IMR-90 (cell line): ENCODE results near the gene SRPK3.

ENCODE experiments used
- BHLHE40 ChIP-seq: fragments of 150-350 bp; IDR thresholded peaks from 2 replicates; pipeline ENCODE4 v1.6.1; 2016; ENCODE audit warnings: mild to moderate bottlenecking, low read depth, low read length
- CEBPB ChIP-seq: IDR thresholded peaks from 2 replicates; pipeline ENCODE4 v1.6.1; 2012; ENCODE audit warnings: low read depth, low read length, improper control_type of control experiment
- MXI1 ChIP-seq: IDR thresholded peaks from 2 replicates; pipeline ENCODE4 v1.6.1; 2012; ENCODE audit warnings: low read depth, mild to moderate bottlenecking, low read length, moderate library complexity, borderline replicate concordance
- POLR2A ChIP-seq: IDR thresholded peaks from 2 replicates; pipeline ENCODE4 v1.6.1; 2012; ENCODE audit warnings: mild to moderate bottlenecking, low read depth, low read length
- RAD21 ChIP-seq: IDR thresholded peaks from 2 replicates; pipeline ENCODE4 v1.6.1; 2012; ENCODE audit warnings: low read length, improper control_type of control experiment
- SMC3 ChIP-seq: fragments of 150-350 bp; IDR thresholded peaks from 2 replicates; pipeline ENCODE4 v1.6.1; 2016; ENCODE audit warnings: low read depth, mild to moderate bottlenecking, antibody characterized with exemption, low read length, moderate library complexity
- TF ChIP-seq, protein P1 (sequence below): conservative IDR thresholded peaks from 2 replicates; pipeline ENCODE4 v1.5.1; 2012; ENCODE audit warnings: mild to moderate bottlenecking, low read depth, low read length, improper control_type of control experiment

GRCh38 chrX:153744210-153745066, 36.4 kb upstream of the SRPK3 start:
- TF ChIP-seq, protein P1, sequence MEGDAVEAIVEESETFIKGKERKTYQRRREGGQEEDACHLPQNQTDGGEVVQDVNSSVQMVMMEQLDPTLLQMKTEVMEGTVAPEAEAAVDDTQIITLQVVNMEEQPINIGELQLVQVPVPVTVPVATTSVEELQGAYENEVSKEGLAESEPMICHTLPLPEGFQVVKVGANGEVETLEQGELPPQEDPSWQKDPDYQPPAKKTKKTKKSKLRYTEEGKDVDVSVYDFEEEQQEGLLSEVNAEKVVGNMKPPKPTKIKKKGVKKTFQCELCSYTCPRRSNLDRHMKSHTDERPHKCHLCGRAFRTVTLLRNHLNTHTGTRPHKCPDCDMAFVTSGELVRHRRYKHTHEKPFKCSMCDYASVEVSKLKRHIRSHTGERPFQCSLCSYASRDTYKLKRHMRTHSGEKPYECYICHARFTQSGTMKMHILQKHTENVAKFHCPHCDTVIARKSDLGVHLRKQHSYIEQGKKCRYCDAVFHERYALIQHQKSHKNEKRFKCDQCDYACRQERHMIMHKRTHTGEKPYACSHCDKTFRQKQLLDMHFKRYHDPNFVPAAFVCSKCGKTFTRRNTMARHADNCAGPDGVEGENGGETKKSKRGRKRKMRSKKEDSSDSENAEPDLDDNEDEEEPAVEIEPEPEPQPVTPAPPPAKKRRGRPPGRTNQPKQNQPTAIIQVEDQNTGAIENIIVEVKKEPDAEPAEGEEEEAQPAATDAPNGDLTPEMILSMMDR = peak; percentile 25
- TF ChIP-seq SMC3 (no peak), MXI1 (no peak), POLR2A (no peak), BHLHE40 (no peak), RAD21 (no peak), CEBPB (no peak)
